Measurements from ENCODE around the gene SLC25A23.

SLC25A23 gene

GRCh38 chr19:6425732-6426620 is 33.6 kb downstream of the SLC25A23 start:
- TF ChIP-seq GATA2 (IDR thresholded peaks at IDR 0.05; ENCODE audit: low read depth, low read length) (no peak), GATA3 (IDR thresholded peaks at IDR 0.05; ENCODE audit: low read depth, low read length) (no peak)

- TF ChIP-seq GATA3 (IDR thresholded peaks at IDR 0.05; ENCODE audit: low read depth, low read length) (no peak), GATA2 (IDR thresholded peaks at IDR 0.05; ENCODE audit: low read depth, low read length) (no peak)
These were observed 34.5 kb downstream of the SLC25A23 start for GRCh38 chr19:6424939-6425731.

- no peak for TF ChIP-seq GATA2 (IDR thresholded peaks at IDR 0.05; ENCODE audit: low read depth, low read length)
- TF ChIP-seq GATA3 (IDR thresholded peaks at IDR 0.05; ENCODE audit: low read depth, low read length) = no peak
These were observed 35.2 kb downstream of the SLC25A23 start, which contains the start of gene KHSRP for GRCh38 chr19:6424195-6424938. Gene KHSRP, minus strand, starts transcription at chr19:6424811. Its CDS starts 110 bp downstream, at chr19:6424701.

- TF ChIP-seq GATA3 (IDR thresholded peaks at IDR 0.05; ENCODE audit: low read depth, low read length) = no peak
- no peak for TF ChIP-seq GATA2 (IDR thresholded peaks at IDR 0.05; ENCODE audit: low read depth, low read length)
These were observed 35.9 kb downstream of the SLC25A23 start for GRCh38 chr19:6423499-6424194.

- no peak for TF ChIP-seq GATA3 (IDR thresholded peaks at IDR 0.05; ENCODE audit: low read depth, low read length)
- no peak for TF ChIP-seq GATA2 (IDR thresholded peaks at IDR 0.05; ENCODE audit: low read depth, low read length)
These were observed 38.2 kb downstream of the SLC25A23 start for GRCh38 chr19:6421075-6422014.

GRCh38 chr19:6418562-6418932 is 41.0 kb downstream of the SLC25A23 start:
- no peak for TF ChIP-seq GATA3 (IDR thresholded peaks at IDR 0.05; ENCODE audit: low read depth, low read length)

- TF ChIP-seq GATA3 (IDR thresholded peaks at IDR 0.05; ENCODE audit: low read depth, low read length) (no peak), GATA2 (IDR thresholded peaks at IDR 0.05; ENCODE audit: low read depth, low read length) (no peak)
These were observed 41.7 kb downstream of the SLC25A23 start for GRCh38 chr19:6417713-6418561.

- TF ChIP-seq GATA3 (IDR thresholded peaks at IDR 0.05; ENCODE audit: low read depth, low read length) = no peak
- TF ChIP-seq GATA2 (IDR thresholded peaks at IDR 0.05; ENCODE audit: low read depth, low read length) = no peak
These were observed 42.8 kb downstream of the SLC25A23 start for GRCh38 chr19:6416658-6417405.

GRCh38 chr19:6415591-6416190 is 43.9 kb downstream of the SLC25A23 start:
- no peak for TF ChIP-seq GATA2 (IDR thresholded peaks at IDR 0.05; ENCODE audit: low read depth, low read length)
- TF ChIP-seq GATA3 (IDR thresholded peaks at IDR 0.05; ENCODE audit: low read depth, low read length) = no peak

GRCh38 chr19:6414793-6415590 is 44.6 kb downstream of the SLC25A23 start:
- TF ChIP-seq GATA3 (IDR thresholded peaks at IDR 0.05; ENCODE audit: low read depth, low read length) = no peak
- TF ChIP-seq GATA2 (IDR thresholded peaks at IDR 0.05; ENCODE audit: low read depth, low read length) = no peak
